SK-N-SH treated with all-trans-retinoic acid at 6 μM for 48 hours (cell line): Measurements from ENCODE around the gene AKAP13.

Experiments
- BACH2 ChIP-seq: fragments of 250-450 bp; sonication (Bioruptor Pico); IDR thresholded peaks from 2 replicates; pipeline ENCODE4 v1.9.0; 2021; ENCODE audit warnings: mild to moderate bottlenecking, borderline replicate concordance
- CSRNP3 ChIP-seq: fragments of 250-450 bp; sonication (Bioruptor Pico); IDR thresholded peaks from 2 replicates; pipeline ENCODE4 v1.5.1; 2021; ENCODE audit warnings: mild to moderate bottlenecking, moderate library complexity
- OSR1 ChIP-seq: fragments of 250-450 bp; sonication (Bioruptor Pico); IDR thresholded peaks from 2 replicates; pipeline ENCODE4 v1.8.0; 2022; ENCODE audit warnings: moderate library complexity, mild to moderate bottlenecking, inconsistent platforms
- PATZ1 ChIP-seq: fragments of 250-450 bp; sonication (Bioruptor Pico); IDR thresholded peaks from 2 replicates; pipeline ENCODE4 v1.8.0; 2020; ENCODE audit warnings: mild to moderate bottlenecking, moderate library complexity, borderline replicate concordance
- POU6F1 ChIP-seq: fragments of 250-450 bp; sonication (Bioruptor Pico); IDR thresholded peaks from 2 replicates; pipeline ENCODE4 v1.8.0; 2021; ENCODE audit warnings: low read depth, mild to moderate bottlenecking, moderate library complexity, borderline replicate concordance
- RARB ChIP-seq: fragments of 250-450 bp; sonication (Bioruptor Pico); IDR thresholded peaks from 2 replicates; pipeline ENCODE4 v1.8.0; 2021; ENCODE audit warnings: mild to moderate bottlenecking, moderate library complexity
- TOX ChIP-seq: fragments of 250-450 bp; sonication (Bioruptor Pico); IDR thresholded peaks from 2 replicates; pipeline ENCODE4 v1.8.0; 2021; ENCODE audit warnings: mild to moderate bottlenecking, moderate library complexity, borderline replicate concordance
- ZFP3 ChIP-seq: fragments of 250-450 bp; sonication (Bioruptor Pico); IDR thresholded peaks from 2 replicates; pipeline ENCODE4 v1.5.0; 2020; ENCODE audit warnings: mild to moderate bottlenecking, moderate library complexity
- ZNF8 ChIP-seq: fragments of 450-650 bp; formaldehyde crosslinking; IDR thresholded peaks from 2 replicates; pipeline ENCODE4 v1.5.0; 2020; ENCODE audit warnings: mild to moderate bottlenecking, moderate library complexity
- TF ChIP-seq, protein P1 (sequence below): fragments of 250-450 bp; sonication (Bioruptor Pico); IDR thresholded peaks from 2 replicates; pipeline ENCODE4 v1.5.0; 2020; ENCODE audit warnings: mild to moderate bottlenecking, moderate library complexity

- TF ChIP-seq ZNF8 (CRISPR knock-in tag), result no peak
- TF ChIP-seq PATZ1 (CRISPR knock-in tag), result no peak; the same call in 1 of the 2 replicates
- no peak for TF ChIP-seq BACH2
- TF ChIP-seq CSRNP3, result no peak
- TF ChIP-seq OSR1 (CRISPR knock-in tag), result no peak
- TF ChIP-seq, protein P1, sequence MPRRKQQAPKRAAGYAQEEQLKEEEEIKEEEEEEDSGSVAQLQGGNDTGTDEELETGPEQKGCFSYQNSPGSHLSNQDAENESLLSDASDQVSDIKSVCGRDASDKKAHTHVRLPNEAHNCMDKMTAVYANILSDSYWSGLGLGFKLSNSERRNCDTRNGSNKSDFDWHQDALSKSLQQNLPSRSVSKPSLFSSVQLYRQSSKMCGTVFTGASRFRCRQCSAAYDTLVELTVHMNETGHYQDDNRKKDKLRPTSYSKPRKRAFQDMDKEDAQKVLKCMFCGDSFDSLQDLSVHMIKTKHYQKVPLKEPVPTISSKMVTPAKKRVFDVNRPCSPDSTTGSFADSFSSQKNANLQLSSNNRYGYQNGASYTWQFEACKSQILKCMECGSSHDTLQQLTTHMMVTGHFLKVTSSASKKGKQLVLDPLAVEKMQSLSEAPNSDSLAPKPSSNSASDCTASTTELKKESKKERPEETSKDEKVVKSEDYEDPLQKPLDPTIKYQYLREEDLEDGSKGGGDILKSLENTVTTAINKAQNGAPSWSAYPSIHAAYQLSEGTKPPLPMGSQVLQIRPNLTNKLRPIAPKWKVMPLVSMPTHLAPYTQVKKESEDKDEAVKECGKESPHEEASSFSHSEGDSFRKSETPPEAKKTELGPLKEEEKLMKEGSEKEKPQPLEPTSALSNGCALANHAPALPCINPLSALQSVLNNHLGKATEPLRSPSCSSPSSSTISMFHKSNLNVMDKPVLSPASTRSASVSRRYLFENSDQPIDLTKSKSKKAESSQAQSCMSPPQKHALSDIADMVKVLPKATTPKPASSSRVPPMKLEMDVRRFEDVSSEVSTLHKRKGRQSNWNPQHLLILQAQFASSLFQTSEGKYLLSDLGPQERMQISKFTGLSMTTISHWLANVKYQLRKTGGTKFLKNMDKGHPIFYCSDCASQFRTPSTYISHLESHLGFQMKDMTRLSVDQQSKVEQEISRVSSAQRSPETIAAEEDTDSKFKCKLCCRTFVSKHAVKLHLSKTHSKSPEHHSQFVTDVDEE (CRISPR knock-in tag), result no peak
- no peak for TF ChIP-seq RARB
- TF ChIP-seq POU6F1, result no peak
- TF ChIP-seq TOX (CRISPR knock-in tag), result no peak
- no peak for TF ChIP-seq ZFP3 (CRISPR knock-in tag)
These were observed 14.3 kb downstream of the AKAP13 start for GRCh38 chr15:85394554-85395333.
